Gastrocnemius medialis (tissue), 4 donors: ENCODE measurements around the gene INHA. TPM values are rescaled to one million over a fixed set of nuclear protein-coding genes. Genes with fewer than 3 reads are reported as not detected.

Source experiments
- ATAC-seq, 2 donors: fragments of 150-250 bp; one replicate each; pipeline ENCODE4 v1.9.1; 2016
- DNase-seq, 2 donors: peaks; one replicate each; pipeline ENCODE4 v3.0.0-alpha.2; 2019
- H3K27ac ChIP-seq, 4 donors: fragments of 200-600 bp; sonication (generic); 1 replicate in 1 of 4; 2 replicates in 3 of 4; pipeline ENCODE4 v1.5.1; 2016 to 2018; ENCODE audit warnings: mild to moderate bottlenecking in 2 of 4, moderate library complexity in 1 of 4
- H3K27me3 ChIP-seq, 3 donors: fragments of 200-600 bp; sonication (generic) in 2 of 3; 1 replicate in 1 of 3; 2 replicates in 2 of 3; pipeline versions ENCODE4 v1.5.1 to v1.6.0; 2016 to 2019; ENCODE audit warnings: mild to moderate bottlenecking in 1 of 3, moderate library complexity in 1 of 3
- H3K36me3 ChIP-seq, 2 donors: fragments of 200-600 bp; sonication (generic) in 1 of 2; one replicate each; pipeline ENCODE4 v1.5.1; 2017 to 2018
- H3K4me1 ChIP-seq, 2 donors: fragments of 200-600 bp; sonication (generic) in 1 of 2; one replicate each; pipeline ENCODE4 v1.5.1; 2016 to 2017; ENCODE audit warnings: mild to moderate bottlenecking in 2 of 2
- H3K4me3 ChIP-seq, 4 donors: fragments of 200-600 bp; sonication (generic) in 3 of 4; 1 replicate in 1 of 4; 2 replicates in 3 of 4; pipeline ENCODE4 v1.5.1; 2016 to 2019; ENCODE audit warnings: mild to moderate bottlenecking in 2 of 4
- H3K9me3 ChIP-seq, 3 donors: fragments of 200-600 bp; sonication (generic) in 2 of 3; 1 replicate in 1 of 3; 2 replicates in 2 of 3; pipeline ENCODE4 v1.5.1; 2016 to 2019
- POLR2A ChIP-seq, 2 donors: fragments of 450-650 bp; IDR thresholded peaks; one replicate each; pipeline ENCODE4 v1.6.1; 2017; ENCODE audit warnings: antibody characterized with exemption in 2 of 2, mild to moderate bottlenecking in 2 of 2, moderate library complexity in 2 of 2
- in situ Hi-C, 4 donors: fragments of 200-750 bp; cut with MboI; loops; one replicate each; pipeline versions ENCODE4 v1.15.0 to v1.8.0; 2017; ENCODE audit warnings: low sequenced_read_pairs in 4 of 4
- intact Hi-C: fragments of 100-400 bp; cut with DNase I; formaldehyde crosslinking; loops from one replicate; pipeline ENCODE4 v1.15.1; 2023; ENCODE audit warnings: low total_unique reads
- total RNA-seq, 4 donors: library from RNA; depleted of rRNA; stranded (reverse); fragments of >200 nt; gene quantifications; one replicate each; pipeline versions ENCODE4 v1.1.0 to v1.2.3, GENCODE V29; 2016
- TF ChIP-seq, protein P1 (sequence below), 5 experiments: fragments of 450-650 bp in 3 of 5; fragments of 200-600 bp in 2 of 5; sonication (generic) in 2 of 5; IDR thresholded peaks in 4 of 5; conservative IDR thresholded peaks in 1 of 5; 1 replicate in 4 of 5; 2 replicates in 1 of 5; pipeline ENCODE4 v1.5.1; 2016 to 2019; ENCODE audit warnings: antibody characterized with exemption in 5 of 5, mild to moderate bottlenecking in 3 of 5, moderate library complexity in 3 of 5

The INHA gene
- total RNA-seq, 4 donors from 2014 or later: 0.29 to 3.5 TPM; not detected in 2

GRCh38 chr2:219605607-219605954 is 33.5 kb downstream of the INHA start:
- no peaks in the 10 kb centered on the region for H3K27me3 ChIP-seq
- intact Hi-C loops: no loop called here
- in situ Hi-C loops: no loop called here
- H3K4me3 ChIP-seq: no peak overlapping the region
- ATAC-seq (no peak), DNase-seq (no peak)
- H3K4me1 ChIP-seq: peaks cover 0 to 4% of the 10 kb centered on the region in 2 donors
- H3K9me3 ChIP-seq: no peaks in the 10 kb centered on the region
- TF ChIP-seq, protein P1, sequence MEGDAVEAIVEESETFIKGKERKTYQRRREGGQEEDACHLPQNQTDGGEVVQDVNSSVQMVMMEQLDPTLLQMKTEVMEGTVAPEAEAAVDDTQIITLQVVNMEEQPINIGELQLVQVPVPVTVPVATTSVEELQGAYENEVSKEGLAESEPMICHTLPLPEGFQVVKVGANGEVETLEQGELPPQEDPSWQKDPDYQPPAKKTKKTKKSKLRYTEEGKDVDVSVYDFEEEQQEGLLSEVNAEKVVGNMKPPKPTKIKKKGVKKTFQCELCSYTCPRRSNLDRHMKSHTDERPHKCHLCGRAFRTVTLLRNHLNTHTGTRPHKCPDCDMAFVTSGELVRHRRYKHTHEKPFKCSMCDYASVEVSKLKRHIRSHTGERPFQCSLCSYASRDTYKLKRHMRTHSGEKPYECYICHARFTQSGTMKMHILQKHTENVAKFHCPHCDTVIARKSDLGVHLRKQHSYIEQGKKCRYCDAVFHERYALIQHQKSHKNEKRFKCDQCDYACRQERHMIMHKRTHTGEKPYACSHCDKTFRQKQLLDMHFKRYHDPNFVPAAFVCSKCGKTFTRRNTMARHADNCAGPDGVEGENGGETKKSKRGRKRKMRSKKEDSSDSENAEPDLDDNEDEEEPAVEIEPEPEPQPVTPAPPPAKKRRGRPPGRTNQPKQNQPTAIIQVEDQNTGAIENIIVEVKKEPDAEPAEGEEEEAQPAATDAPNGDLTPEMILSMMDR (IDR thresholded peaks at IDR 0.05 in 4 of 5, conservative IDR thresholded peaks at IDR 0.05 in 1 of 5): no peak
- TF ChIP-seq POLR2A (IDR thresholded peaks at IDR 0.05): no peak
- no peak overlapping the region for H3K27ac ChIP-seq
- H3K36me3 ChIP-seq: peaks cover 0 to 62% of the 10 kb centered on the region in 2 donors

- H3K4me1 ChIP-seq: peaks cover 0 to 4% of the 10 kb centered on the region in 2 donors
- H3K27ac ChIP-seq: no peak overlapping the region
- no peak for TF ChIP-seq POLR2A (IDR thresholded peaks at IDR 0.05)
- TF ChIP-seq, protein P1 (IDR thresholded peaks at IDR 0.05 in 4 of 5, conservative IDR thresholded peaks at IDR 0.05 in 1 of 5): no peak
- no peaks in the 10 kb centered on the region for H3K9me3 ChIP-seq
- ATAC-seq: no peak
- in situ Hi-C loops (no loop called here), intact Hi-C loops (no loop called here)
- peaks cover 0 to 65% of the 10 kb centered on the region in 2 donors for H3K36me3 ChIP-seq
- H3K27me3 ChIP-seq: no peaks in the 10 kb centered on the region
- no peak overlapping the region for H3K4me3 ChIP-seq
- DNase-seq: no peak
Observed at GRCh38 chr2:219607931-219608330, 35.8 kb downstream of the INHA start.

- H3K27me3 ChIP-seq: no peaks in the 10 kb centered on the region
- peaks cover 0 to 59% of the 10 kb centered on the region in 2 donors for H3K36me3 ChIP-seq
- intact Hi-C loops (no loop called here), in situ Hi-C loops (no loop called here)
- DNase-seq (no peak), ATAC-seq (no peak)
- TF ChIP-seq POLR2A (IDR thresholded peaks at IDR 0.05): no peak
- TF ChIP-seq, protein P1 (IDR thresholded peaks at IDR 0.05 in 4 of 5, conservative IDR thresholded peaks at IDR 0.05 in 1 of 5): no peak
- no peaks in the 10 kb centered on the region for H3K9me3 ChIP-seq
- H3K27ac ChIP-seq: no peak overlapping the region
- peaks cover 0 to 4% of the 10 kb centered on the region in 2 donors for H3K4me1 ChIP-seq
- no peak overlapping the region for H3K4me3 ChIP-seq
Observed at GRCh38 chr2:219608399-219608964, 36.4 kb downstream of the INHA start.

DNA sequence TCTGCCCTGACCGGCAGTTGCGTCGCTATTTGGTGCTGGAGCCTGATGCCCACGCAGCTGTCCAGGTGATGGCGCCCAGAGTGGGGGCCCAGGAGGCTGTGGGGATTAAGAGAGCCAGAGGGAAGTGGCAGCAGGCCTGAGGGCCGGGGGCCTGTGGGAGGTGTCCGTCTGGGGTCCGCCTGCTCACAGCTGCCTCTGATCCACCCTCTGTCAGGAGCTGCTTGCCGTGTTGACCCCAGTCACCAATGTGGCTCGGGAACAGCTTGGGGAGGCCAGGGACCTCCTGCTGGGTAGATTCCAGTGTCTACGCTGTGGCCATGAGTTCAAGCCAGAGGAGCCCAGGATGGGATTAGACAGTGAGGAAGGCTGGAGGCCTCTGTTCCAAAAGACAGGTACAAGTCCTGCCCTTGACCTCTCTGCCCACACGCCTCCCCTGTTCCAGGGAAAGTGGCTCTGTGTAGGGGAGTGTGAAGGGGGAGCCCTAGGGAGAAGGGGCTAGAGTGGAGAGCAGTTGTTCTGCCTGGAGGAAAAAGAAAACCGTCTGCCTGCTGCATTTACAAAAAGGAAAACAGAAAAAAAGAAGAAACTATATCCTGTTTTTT is 37.1 kb downstream of the INHA start:
- intact Hi-C loops (no loop called here), in situ Hi-C loops (no loop called here)
- Histone ChIP-seq H3K9me3 (no peaks in the 10 kb centered on the region), H3K4me1 (peaks cover 0 to 4% of the 10 kb centered on the region in 2 donors), H3K27me3 (no peaks in the 10 kb centered on the region), H3K4me3 (no peak overlapping the region), H3K27ac (peak overlapping the region in 1 of 4 donors; percentile 28), H3K36me3 (peaks cover 0 to 58% of the 10 kb centered on the region in 2 donors)
- no peak for TF ChIP-seq POLR2A (IDR thresholded peaks at IDR 0.05)
- TF ChIP-seq, protein P1 (IDR thresholded peaks at IDR 0.05 in 4 of 5, conservative IDR thresholded peaks at IDR 0.05 in 1 of 5): no peak
- no peak for DNase-seq
- ATAC-seq: no peak
